ENCODE measurements around the gene ROBO4. TPM values are rescaled to one million over a fixed set of nuclear protein-coding genes. Genes with fewer than 3 reads are reported as not detected.

Gene ROBO4
- polyA plus RNA-seq, 3 donors from 2014 or later: not detected

DNA sequence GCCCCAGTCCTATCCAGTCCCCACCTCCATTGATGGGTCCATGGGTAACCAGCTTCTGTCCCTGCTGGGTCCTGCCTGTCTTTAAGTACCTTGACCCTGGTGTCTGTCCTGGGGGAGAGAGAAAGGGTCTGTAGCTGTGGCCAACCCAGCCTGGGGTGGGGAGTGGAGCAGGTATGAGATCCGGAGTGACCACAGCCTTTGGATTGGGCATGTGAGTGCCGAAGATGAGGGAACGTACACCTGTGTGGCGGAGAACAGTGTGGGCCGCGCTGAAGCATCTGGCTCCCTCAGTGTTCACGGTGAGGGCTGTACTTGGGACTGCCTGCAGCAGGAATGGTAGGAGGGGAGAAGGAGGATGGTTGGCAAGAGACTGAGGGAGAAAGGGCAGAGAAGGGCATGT is 27.2 kb downstream of the ROBO4 start:
- Mint-ChIP-seq H3K36me3 (no peaks in the 10 kb centered on the region), H3K9me3 (no peaks in the 10 kb centered on the region), H3K4me1 (peaks cover 17 to 18% of the 10 kb centered on the region in 2 donors)

GRCh38 chr11:124869856-124870387 is 27.7 kb downstream of the ROBO4 start:
- no peak overlapping the region for H3K4me3 Mint-ChIP-seq

More for the DNA sequence above, 27.2 kb downstream of the ROBO4 start:
- Mint-ChIP-seq H3K27ac (no peak overlapping the region), H3K27me3 (ENCODE audit: low read depth in 3 of 3) (peaks cover 31 to 43% (median 37%) of the 10 kb centered on the region in 3 donors), H3K4me3 (no peak overlapping the region)
- DNase-seq: no peak

DNA sequence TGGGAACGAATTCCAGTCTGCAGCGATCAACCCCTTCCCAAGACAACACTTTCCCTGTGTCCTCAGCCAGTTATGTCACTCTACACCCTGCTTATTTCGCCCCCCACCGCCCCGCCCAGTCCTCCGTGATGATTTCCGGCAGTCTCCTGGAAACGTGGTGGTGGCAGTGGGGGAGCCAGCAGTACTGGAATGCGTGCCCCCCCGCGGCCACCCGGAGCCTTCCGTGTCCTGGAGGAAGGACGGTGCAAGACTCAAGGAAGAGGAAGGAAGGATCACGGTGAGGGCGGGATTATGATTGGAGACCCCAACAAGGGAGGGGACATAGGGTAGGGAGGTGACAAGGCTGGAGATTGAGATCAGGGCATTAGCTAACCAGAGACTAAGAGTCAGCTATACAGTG is 28.3 kb downstream of the ROBO4 start:
- H3K4me1 Mint-ChIP-seq: peaks cover 17% of the 10 kb centered on the region in 2 donors
- H3K27ac Mint-ChIP-seq: no peak overlapping the region
- no peak overlapping the region for H3K4me3 Mint-ChIP-seq
- peaks cover 31 to 51% (median 44%) of the 10 kb centered on the region in 3 donors for H3K27me3 Mint-ChIP-seq (ENCODE audit: low read depth in 3 of 3)
- no peak for DNase-seq
- no peaks in the 10 kb centered on the region for H3K36me3 Mint-ChIP-seq
- H3K9me3 Mint-ChIP-seq: no peaks in the 10 kb centered on the region

More at GRCh38 chr11:124869856-124870387, 27.7 kb downstream of the ROBO4 start:
- H3K36me3 Mint-ChIP-seq: no peaks in the 10 kb centered on the region
- no peaks in the 10 kb centered on the region for H3K9me3 Mint-ChIP-seq
- H3K27ac Mint-ChIP-seq: no peak overlapping the region
- peaks cover 31 to 45% (median 39%) of the 10 kb centered on the region in 3 donors for H3K27me3 Mint-ChIP-seq (ENCODE audit: low read depth in 3 of 3)
- no peak for DNase-seq
- H3K4me1 Mint-ChIP-seq: peaks cover 17% of the 10 kb centered on the region in 2 donors

DNA sequence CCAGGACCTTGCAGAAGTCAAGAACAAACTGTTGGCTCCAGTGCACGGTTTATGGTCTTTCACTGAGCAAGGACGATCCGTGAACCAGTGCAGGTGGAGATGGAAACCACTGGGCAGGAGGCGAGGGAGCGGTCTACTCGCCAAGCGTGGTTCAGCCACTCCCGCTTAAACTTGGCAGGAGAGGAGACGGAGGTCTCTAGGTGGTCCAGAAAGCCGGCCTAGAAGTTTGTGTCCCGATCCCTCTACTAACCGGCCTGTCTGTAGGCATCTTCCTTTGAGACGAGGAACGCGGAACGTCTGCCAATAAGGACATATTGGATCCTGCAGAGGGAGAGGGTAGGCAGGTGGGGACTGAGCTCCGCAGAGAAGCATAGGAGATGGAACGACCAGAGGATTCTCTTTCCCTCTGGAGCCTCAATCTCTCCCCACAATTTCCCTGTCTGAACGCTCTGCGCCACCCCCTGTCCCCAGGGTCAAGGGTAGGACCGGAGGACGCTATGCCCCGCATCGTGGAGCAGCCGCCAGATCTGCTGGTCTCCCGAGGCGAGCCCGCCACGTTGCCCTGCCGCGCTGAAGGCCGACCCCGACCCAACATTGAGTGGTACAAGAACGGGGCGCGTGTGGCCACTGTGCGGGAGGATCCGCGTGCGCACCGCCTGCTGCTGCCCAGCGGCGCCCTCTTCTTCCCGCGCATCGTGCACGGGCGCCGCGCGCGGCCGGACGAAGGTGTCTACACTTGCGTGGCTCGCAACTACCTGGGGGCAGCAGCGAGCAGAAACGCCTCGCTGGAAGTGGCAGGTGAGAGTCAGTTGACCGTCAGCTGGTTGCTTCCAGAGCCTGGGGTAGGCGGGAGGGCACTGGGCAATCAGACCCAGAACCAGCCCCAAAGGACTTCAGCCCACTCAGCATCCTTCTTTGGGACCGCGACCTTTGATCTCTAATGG is 29.1 kb downstream of the ROBO4 start:
- no peak for DNase-seq
- Mint-ChIP-seq H3K27me3 (ENCODE audit: low read depth in 3 of 3) (peaks cover 34 to 50% (median 37%) of the 10 kb centered on the region in 3 donors), H3K36me3 (no peaks in the 10 kb centered on the region), H3K4me1 (peaks cover 17 to 19% of the 10 kb centered on the region in 2 donors), H3K27ac (no peak overlapping the region), H3K4me3 (no peak overlapping the region), H3K9me3 (no peaks in the 10 kb centered on the region)

DNA sequence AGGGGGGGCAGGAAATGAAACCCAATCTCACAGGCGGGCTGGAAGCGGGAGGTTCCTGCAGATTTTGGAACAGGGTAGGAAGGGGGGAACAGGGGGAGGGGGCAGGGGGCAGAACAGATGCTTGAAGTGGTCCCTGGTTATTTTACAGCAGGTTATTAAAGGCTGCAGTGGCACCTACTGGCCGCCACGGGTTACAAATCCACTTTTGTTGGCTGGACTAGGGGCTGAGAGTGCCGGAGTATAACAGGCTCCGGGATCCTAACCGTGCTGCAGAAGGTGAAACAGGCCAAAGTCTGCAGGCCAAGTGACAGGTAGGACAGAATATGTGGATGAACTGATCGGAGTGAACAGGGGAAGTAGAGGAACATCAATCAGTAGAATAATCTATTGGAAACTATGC is 30.0 kb downstream of the ROBO4 start:
- Mint-ChIP-seq H3K27ac (no peak overlapping the region), H3K36me3 (no peaks in the 10 kb centered on the region), H3K4me1 (peaks cover 21 to 28% of the 10 kb centered on the region in 2 donors), H3K4me3 (peak overlapping the region in 1 of 5 donors; percentile 12), H3K27me3 (ENCODE audit: low read depth in 3 of 3) (peaks cover 30 to 50% (median 42%) of the 10 kb centered on the region in 3 donors), H3K9me3 (no peaks in the 10 kb centered on the region)
- DNase-seq: peak in 1 of 3 donors; percentile 19

GRCh38 chr11:124865902-124866851 is 31.5 kb downstream of the ROBO4 start:
- H3K9me3 Mint-ChIP-seq: no peaks in the 10 kb centered on the region
- H3K4me1 Mint-ChIP-seq: peaks cover 21 to 29% of the 10 kb centered on the region in 2 donors
- H3K4me3 Mint-ChIP-seq: peak overlapping the region in 4 of 5 donors; percentile 36 to 55 (median 50)
- no peaks in the 10 kb centered on the region for H3K36me3 Mint-ChIP-seq
- peak overlapping the region in 1 of 6 donors; percentile 60 for H3K27ac Mint-ChIP-seq
- peak; percentile 35 to 42 (median 40) for DNase-seq
- H3K27me3 Mint-ChIP-seq (ENCODE audit: low read depth in 3 of 3): peaks cover 28 to 52% (median 37%) of the 10 kb centered on the region in 3 donors

- Mint-ChIP-seq H3K36me3 (no peaks in the 10 kb centered on the region), H3K27ac (no peak within 1 kb of the TSS), H3K4me1 (peaks cover 21 to 29% of the 10 kb centered on the region in 2 donors), H3K9me3 (no peaks in the 10 kb centered on the region), H3K4me3 (peak within 1 kb of the TSS in 4 of 5 donors; percentile 36 to 55 (median 50)), H3K27me3 (ENCODE audit: low read depth in 3 of 3) (peaks cover 28 to 52% (median 30%) of the 10 kb centered on the region in 3 donors)
- no peak for DNase-seq
Observed at GRCh38 chr11:124865181-124865901, 32.3 kb downstream of the ROBO4 start, which contains the start of gene ROBO3. Gene ROBO3 (plus strand): TSS chr11:124865432. CDS start chr11:124865578, 146 bp downstream.

- H3K4me1 Mint-ChIP-seq: peaks cover 21 to 29% of the 10 kb centered on the region in 2 donors
- H3K27me3 Mint-ChIP-seq (ENCODE audit: low read depth in 3 of 3): peaks cover 25 to 48% (median 27%) of the 10 kb centered on the region in 3 donors
- DNase-seq: no peak
- H3K36me3 Mint-ChIP-seq: no peaks in the 10 kb centered on the region
- no peak overlapping the region for H3K27ac Mint-ChIP-seq
- no peak overlapping the region for H3K4me3 Mint-ChIP-seq
- H3K9me3 Mint-ChIP-seq: no peaks in the 10 kb centered on the region
Observed at GRCh38 chr11:124864892-124865180, 32.8 kb downstream of the ROBO4 start.

DNA sequence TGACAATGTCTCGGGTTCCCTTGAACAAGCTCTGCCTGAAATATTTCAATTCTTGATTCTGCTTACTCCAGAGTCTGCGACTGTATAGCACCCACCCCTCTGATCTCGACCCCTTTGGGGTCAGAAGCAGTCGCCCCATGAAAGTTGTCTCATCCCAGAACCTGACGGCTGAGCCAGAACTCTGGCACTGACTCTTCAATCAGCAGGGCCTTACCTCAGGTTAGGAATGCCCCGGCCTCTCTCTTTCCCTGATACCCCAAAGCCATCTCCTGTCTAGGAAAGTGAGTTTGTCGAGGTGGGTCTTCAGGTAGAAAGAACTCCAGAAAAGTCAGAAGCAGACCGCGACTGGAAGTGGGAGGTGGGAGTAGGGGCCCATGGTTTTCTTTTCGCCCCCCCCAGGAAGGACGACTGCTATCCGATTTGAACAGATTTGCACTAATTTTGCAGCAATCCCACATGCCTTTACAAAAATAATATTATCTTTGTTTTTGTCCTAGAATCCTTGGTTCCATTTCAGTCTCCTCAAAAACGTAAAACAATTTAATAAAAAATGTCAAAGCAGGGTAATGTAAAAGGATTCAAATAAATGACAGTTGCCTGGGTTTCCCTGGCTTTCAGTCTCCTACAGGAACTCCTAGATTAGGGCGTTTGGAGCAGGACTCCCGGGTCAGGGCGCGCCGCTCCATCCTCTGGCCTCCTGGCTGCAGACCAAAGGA is 33.3 kb downstream of the ROBO4 start:
- H3K4me3 Mint-ChIP-seq: peak overlapping the region in 1 of 5 donors; percentile 9
- H3K4me1 Mint-ChIP-seq: peaks cover 21 to 25% of the 10 kb centered on the region in 2 donors
- H3K27me3 Mint-ChIP-seq (ENCODE audit: low read depth in 3 of 3): peaks cover 21 to 43% (median 25%) of the 10 kb centered on the region in 3 donors
- H3K9me3 Mint-ChIP-seq: no peaks in the 10 kb centered on the region
- DNase-seq: no peak
- no peak overlapping the region for H3K27ac Mint-ChIP-seq
- no peaks in the 10 kb centered on the region for H3K36me3 Mint-ChIP-seq

DNA sequence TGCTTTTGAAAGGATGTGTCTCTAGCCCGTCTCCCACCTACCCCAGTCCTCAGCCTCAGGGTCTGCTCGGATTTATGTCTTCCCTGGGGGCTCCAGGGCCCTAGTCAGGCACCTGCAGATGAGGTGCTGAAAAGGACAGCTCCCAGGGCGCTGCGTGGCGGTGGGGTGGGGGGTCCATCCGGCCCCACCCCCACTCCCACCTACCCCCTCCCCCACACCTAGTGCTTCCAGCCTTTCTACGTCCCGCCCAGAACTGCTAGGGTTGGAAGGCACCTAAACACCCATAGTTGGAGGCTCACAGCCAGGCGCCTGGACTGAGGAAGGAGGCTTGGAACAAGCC is 33.9 kb downstream of the ROBO4 start:
- peaks cover 17 to 23% of the 10 kb centered on the region in 2 donors for H3K4me1 Mint-ChIP-seq
- H3K27me3 Mint-ChIP-seq (ENCODE audit: low read depth in 3 of 3): peaks cover 21 to 43% (median 25%) of the 10 kb centered on the region in 3 donors
- no peak for DNase-seq
- H3K27ac Mint-ChIP-seq: no peak overlapping the region
- no peaks in the 10 kb centered on the region for H3K36me3 Mint-ChIP-seq
- H3K9me3 Mint-ChIP-seq: no peaks in the 10 kb centered on the region
- no peak overlapping the region for H3K4me3 Mint-ChIP-seq

- Mint-ChIP-seq H3K4me3 (peak overlapping the region in 2 of 5 donors; percentile 8 to 28), H3K27ac (no peak overlapping the region)
- DNase-seq: no peak
Observed at GRCh38 chr11:124863137-124863825, 34.4 kb downstream of the ROBO4 start.

GRCh38 chr11:124861670-124862069 is 36.0 kb downstream of the ROBO4 start:
- no peak overlapping the region for H3K27ac Mint-ChIP-seq
- no peak overlapping the region for H3K4me3 Mint-ChIP-seq
- peaks cover 14 to 25% (median 18%) of the 10 kb centered on the region in 3 donors for H3K27me3 Mint-ChIP-seq (ENCODE audit: low read depth in 3 of 3)
- no peaks in the 10 kb centered on the region for H3K9me3 Mint-ChIP-seq
- H3K4me1 Mint-ChIP-seq: peaks cover 12 to 13% of the 10 kb centered on the region in 2 donors
- no peaks in the 10 kb centered on the region for H3K36me3 Mint-ChIP-seq
- DNase-seq: no peak

More at GRCh38 chr11:124863137-124863825, 34.4 kb downstream of the ROBO4 start:
- no peaks in the 10 kb centered on the region for H3K36me3 Mint-ChIP-seq
- peaks cover 21 to 40% (median 25%) of the 10 kb centered on the region in 3 donors for H3K27me3 Mint-ChIP-seq (ENCODE audit: low read depth in 3 of 3)
- peaks cover 16 to 23% of the 10 kb centered on the region in 2 donors for H3K4me1 Mint-ChIP-seq
- no peaks in the 10 kb centered on the region for H3K9me3 Mint-ChIP-seq

Measured in immature natural killer cell (primary cell).